GM23338 (cell line): ENCODE measurements around the gene SHISA8. TPM values are rescaled to one million over a fixed set of nuclear protein-coding genes. Genes with fewer than 3 reads are reported as not detected.

ENCODE experiments used
- ATAC-seq: fragments of 200-7000 bp; cut with Tn5 transposase; 3 replicates; pipeline ENCODE4 v1.9.1; 2020
- DNase-seq: peaks from one replicate; pipeline ENCODE4 v3.0.0-alpha.2; 2015; ENCODE audit warnings: low spot score
- H2AFZ ChIP-seq: fragments of 200-600 bp; sonication (generic); 2 replicates; pipeline ENCODE4 v1.8.0; 2016; ENCODE audit warnings: antibody characterized with exemption, mild to moderate bottlenecking, moderate library complexity
- H3F3A ChIP-seq: fragments of 200-600 bp; sonication (generic); replicated peaks from 2 replicates; pipeline ENCODE4 v1.8.0; 2017; ENCODE audit warnings: antibody characterized with exemption, mixed run types, low read depth
- H3K27ac ChIP-seq: fragments of 200-600 bp; sonication (generic); 2 replicates; pipeline ENCODE4 v1.6.1; 2016; ENCODE audit warnings: low read depth
- H3K27me3 ChIP-seq: fragments of 200-600 bp; sonication (generic); 2 replicates; pipeline ENCODE4 v1.8.0; 2016; ENCODE audit warnings: mild to moderate bottlenecking, mixed run types, moderate library complexity; ENCODE audit not compliant: insufficient read depth
- H3K36me3 ChIP-seq: fragments of 200-600 bp; sonication (generic); 2 replicates; pipeline ENCODE4 v1.8.0; 2016; ENCODE audit warnings: mild to moderate bottlenecking; ENCODE audit not compliant: insufficient read depth
- H3K4me1 ChIP-seq: fragments of 200-600 bp; sonication (generic); 2 replicates; pipeline ENCODE4 v1.8.0; 2016; ENCODE audit warnings: mild to moderate bottlenecking, moderate library complexity; ENCODE audit not compliant: insufficient read depth
- H3K4me2 ChIP-seq: fragments of 200-600 bp; sonication (generic); 2 replicates; pipeline ENCODE4 v1.7.1; 2017; ENCODE audit warnings: mixed run types
- H3K4me3 ChIP-seq: fragments of 200-600 bp; sonication (generic); 2 replicates; pipeline ENCODE4 v1.6.1; 2016; ENCODE audit warnings: mixed run types
- H3K79me2 ChIP-seq: fragments of 200-600 bp; sonication (generic); replicated peaks from 2 replicates; pipeline ENCODE4 v1.8.0; 2017; ENCODE audit warnings: mild to moderate bottlenecking; ENCODE audit not compliant: insufficient read depth
- H3K9me2 ChIP-seq: fragments of 200-600 bp; sonication (generic); 2 replicates; pipeline ENCODE4 v1.8.0; 2017; ENCODE audit not compliant: insufficient read depth
- H4K20me1 ChIP-seq: fragments of 200-600 bp; sonication (generic); replicated peaks from 2 replicates; pipeline ENCODE4 v1.8.0; 2017; ENCODE audit warnings: mild to moderate bottlenecking; ENCODE audit not compliant: insufficient read depth
- H3K27ac Mint-ChIP-seq: 2 replicates; pipeline ENCODE4 v1.8.0; 2020; ENCODE audit warnings: inconsistent platforms, mild to moderate bottlenecking, moderate library complexity, mixed read lengths
- H3K27me3 Mint-ChIP-seq: 3 replicates; pipeline ENCODE4 v1.8.0; 2022; ENCODE audit warnings: low read depth, mild to moderate bottlenecking, moderate library complexity, mixed read lengths, inconsistent platforms; ENCODE audit not compliant: insufficient read depth, poor library complexity
- H3K36me3 Mint-ChIP-seq: 3 replicates; pipeline ENCODE4 v1.8.0; 2021; ENCODE audit warnings: low read depth, mild to moderate bottlenecking, inconsistent platforms, moderate library complexity, mixed read lengths
- H3K4me1 Mint-ChIP-seq: 3 replicates; pipeline ENCODE4 v1.8.0; 2020; ENCODE audit warnings: mild to moderate bottlenecking, inconsistent platforms, mixed read lengths
- H3K4me3 Mint-ChIP-seq: 3 replicates; pipeline ENCODE4 v1.8.0; 2021; ENCODE audit warnings: moderate library complexity, mild to moderate bottlenecking, inconsistent platforms, mixed read lengths
- H3K9me3 Mint-ChIP-seq: 3 replicates; pipeline ENCODE4 v1.8.0; 2020; ENCODE audit warnings: moderate library complexity, mild to moderate bottlenecking, inconsistent platforms, mixed read lengths
- EZH2 ChIP-seq: fragments of 200-600 bp; sonication (generic); IDR thresholded peaks from one replicate; pipeline ENCODE4 v1.8.0; 2017; ENCODE audit warnings: antibody characterized with exemption, mild to moderate bottlenecking, low read depth; ENCODE audit not compliant: unreplicated experiment
- ZNF114 ChIP-seq: fragments of 250-450 bp; sonication (Bioruptor Pico); IDR thresholded peaks from 2 replicates; pipeline ENCODE4 v1.5.0; 2020; ENCODE audit warnings: mild to moderate bottlenecking, moderate library complexity
- ZNF331 ChIP-seq: fragments of 250-450 bp; sonication (Bioruptor Pico); IDR thresholded peaks from 2 replicates; pipeline ENCODE4 v1.5.0; 2020; ENCODE audit warnings: low read depth, mild to moderate bottlenecking, moderate library complexity
- polyA plus RNA-seq: library from polyadenylated mRNA; unstranded; fragments of >200 nt; fragmentation: Nextera tagmentation; extraction: Ambion mirVana; gene quantifications from 2 replicates; pipeline ENCODE4 v1.2.1, GENCODE V29; 2016
- total RNA-seq: library from RNA; depleted of rRNA; stranded (reverse); fragments of >200 nt; shearing (Covaris generic); gene quantifications from 2 replicates; pipeline ENCODE4 v1.2.3, GENCODE V29; 2014
- TF ChIP-seq, protein P1 (sequence below), 2 experiments: fragments of 200-600 bp in 1 of 2; sonication (generic) in 1 of 2; conservative IDR thresholded peaks; 2 replicates each; pipeline versions ENCODE4 v1.5.1 to v1.6.1; 2016 to 2017; ENCODE audit warnings: antibody characterized with exemption in 2 of 2, low read depth in 2 of 2, mild to moderate bottlenecking in 2 of 2, moderate library complexity in 1 of 2
- TF ChIP-seq, protein P2 (sequence below): fragments of 250-450 bp; sonication (Bioruptor Pico); IDR thresholded peaks from 2 replicates; pipeline ENCODE4 v1.5.0; 2020; ENCODE audit warnings: mild to moderate bottlenecking, moderate library complexity

Gene SHISA8
- total and polyA plus RNA-seq, 2 experiments from 2014 or later: 5.1 TPM; not detected in 1

DNA sequence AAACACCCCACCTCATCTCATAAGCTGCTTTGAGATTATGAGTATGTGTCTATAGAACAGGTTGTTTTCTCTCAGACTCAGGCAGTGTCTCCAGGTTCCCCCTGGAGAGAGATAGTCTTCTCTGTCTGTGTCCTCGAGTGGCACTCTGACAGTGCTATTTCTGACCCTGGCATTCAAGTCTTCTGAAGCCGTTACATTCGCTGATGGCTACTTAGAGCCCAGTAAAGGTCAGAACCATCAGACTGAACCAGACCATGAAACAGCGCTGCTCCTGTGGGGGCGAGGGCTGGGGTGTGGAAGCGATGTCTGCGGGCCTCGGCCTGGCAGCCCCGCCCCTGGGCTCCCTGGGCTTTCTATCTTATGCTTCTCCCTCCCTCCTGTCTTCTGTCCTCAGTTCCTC, 23.5 kb downstream of the SHISA8 start:
- peaks cover 61% of the 10 kb centered on the region for H3K36me3 ChIP-seq
- H3K36me3 Mint-ChIP-seq: peaks cover 80% of the 10 kb centered on the region

More for the DNA sequence above, 23.5 kb downstream of the SHISA8 start:
- H3F3A ChIP-seq: 0 out of 2 replicates have a peak, but pooled peaks cover 5% of the 10 kb centered on the region
- no peak overlapping the region for H2AFZ ChIP-seq
- Mint-ChIP-seq H3K27me3 (peaks cover 1% of the 10 kb centered on the region), H3K27ac (no peak overlapping the region; the same call in 1 of the 2 replicates), H3K4me3 (no peak overlapping the region), H3K4me1 (no peaks in the 10 kb centered on the region; the same call in 2 of the 3 replicates), H3K9me3 (no peaks in the 10 kb centered on the region)
- H3K27ac ChIP-seq: no peak overlapping the region
- TF ChIP-seq, protein P1, sequence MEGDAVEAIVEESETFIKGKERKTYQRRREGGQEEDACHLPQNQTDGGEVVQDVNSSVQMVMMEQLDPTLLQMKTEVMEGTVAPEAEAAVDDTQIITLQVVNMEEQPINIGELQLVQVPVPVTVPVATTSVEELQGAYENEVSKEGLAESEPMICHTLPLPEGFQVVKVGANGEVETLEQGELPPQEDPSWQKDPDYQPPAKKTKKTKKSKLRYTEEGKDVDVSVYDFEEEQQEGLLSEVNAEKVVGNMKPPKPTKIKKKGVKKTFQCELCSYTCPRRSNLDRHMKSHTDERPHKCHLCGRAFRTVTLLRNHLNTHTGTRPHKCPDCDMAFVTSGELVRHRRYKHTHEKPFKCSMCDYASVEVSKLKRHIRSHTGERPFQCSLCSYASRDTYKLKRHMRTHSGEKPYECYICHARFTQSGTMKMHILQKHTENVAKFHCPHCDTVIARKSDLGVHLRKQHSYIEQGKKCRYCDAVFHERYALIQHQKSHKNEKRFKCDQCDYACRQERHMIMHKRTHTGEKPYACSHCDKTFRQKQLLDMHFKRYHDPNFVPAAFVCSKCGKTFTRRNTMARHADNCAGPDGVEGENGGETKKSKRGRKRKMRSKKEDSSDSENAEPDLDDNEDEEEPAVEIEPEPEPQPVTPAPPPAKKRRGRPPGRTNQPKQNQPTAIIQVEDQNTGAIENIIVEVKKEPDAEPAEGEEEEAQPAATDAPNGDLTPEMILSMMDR (conservative IDR thresholded peaks at IDR 0.05; ENCODE audit: low read depth in 2 of 2): no peak
- TF ChIP-seq EZH2 (no peak), ZNF331 (CRISPR knock-in tag) (no peak), ZNF114 (CRISPR knock-in tag) (no peak)
- TF ChIP-seq, protein P2, sequence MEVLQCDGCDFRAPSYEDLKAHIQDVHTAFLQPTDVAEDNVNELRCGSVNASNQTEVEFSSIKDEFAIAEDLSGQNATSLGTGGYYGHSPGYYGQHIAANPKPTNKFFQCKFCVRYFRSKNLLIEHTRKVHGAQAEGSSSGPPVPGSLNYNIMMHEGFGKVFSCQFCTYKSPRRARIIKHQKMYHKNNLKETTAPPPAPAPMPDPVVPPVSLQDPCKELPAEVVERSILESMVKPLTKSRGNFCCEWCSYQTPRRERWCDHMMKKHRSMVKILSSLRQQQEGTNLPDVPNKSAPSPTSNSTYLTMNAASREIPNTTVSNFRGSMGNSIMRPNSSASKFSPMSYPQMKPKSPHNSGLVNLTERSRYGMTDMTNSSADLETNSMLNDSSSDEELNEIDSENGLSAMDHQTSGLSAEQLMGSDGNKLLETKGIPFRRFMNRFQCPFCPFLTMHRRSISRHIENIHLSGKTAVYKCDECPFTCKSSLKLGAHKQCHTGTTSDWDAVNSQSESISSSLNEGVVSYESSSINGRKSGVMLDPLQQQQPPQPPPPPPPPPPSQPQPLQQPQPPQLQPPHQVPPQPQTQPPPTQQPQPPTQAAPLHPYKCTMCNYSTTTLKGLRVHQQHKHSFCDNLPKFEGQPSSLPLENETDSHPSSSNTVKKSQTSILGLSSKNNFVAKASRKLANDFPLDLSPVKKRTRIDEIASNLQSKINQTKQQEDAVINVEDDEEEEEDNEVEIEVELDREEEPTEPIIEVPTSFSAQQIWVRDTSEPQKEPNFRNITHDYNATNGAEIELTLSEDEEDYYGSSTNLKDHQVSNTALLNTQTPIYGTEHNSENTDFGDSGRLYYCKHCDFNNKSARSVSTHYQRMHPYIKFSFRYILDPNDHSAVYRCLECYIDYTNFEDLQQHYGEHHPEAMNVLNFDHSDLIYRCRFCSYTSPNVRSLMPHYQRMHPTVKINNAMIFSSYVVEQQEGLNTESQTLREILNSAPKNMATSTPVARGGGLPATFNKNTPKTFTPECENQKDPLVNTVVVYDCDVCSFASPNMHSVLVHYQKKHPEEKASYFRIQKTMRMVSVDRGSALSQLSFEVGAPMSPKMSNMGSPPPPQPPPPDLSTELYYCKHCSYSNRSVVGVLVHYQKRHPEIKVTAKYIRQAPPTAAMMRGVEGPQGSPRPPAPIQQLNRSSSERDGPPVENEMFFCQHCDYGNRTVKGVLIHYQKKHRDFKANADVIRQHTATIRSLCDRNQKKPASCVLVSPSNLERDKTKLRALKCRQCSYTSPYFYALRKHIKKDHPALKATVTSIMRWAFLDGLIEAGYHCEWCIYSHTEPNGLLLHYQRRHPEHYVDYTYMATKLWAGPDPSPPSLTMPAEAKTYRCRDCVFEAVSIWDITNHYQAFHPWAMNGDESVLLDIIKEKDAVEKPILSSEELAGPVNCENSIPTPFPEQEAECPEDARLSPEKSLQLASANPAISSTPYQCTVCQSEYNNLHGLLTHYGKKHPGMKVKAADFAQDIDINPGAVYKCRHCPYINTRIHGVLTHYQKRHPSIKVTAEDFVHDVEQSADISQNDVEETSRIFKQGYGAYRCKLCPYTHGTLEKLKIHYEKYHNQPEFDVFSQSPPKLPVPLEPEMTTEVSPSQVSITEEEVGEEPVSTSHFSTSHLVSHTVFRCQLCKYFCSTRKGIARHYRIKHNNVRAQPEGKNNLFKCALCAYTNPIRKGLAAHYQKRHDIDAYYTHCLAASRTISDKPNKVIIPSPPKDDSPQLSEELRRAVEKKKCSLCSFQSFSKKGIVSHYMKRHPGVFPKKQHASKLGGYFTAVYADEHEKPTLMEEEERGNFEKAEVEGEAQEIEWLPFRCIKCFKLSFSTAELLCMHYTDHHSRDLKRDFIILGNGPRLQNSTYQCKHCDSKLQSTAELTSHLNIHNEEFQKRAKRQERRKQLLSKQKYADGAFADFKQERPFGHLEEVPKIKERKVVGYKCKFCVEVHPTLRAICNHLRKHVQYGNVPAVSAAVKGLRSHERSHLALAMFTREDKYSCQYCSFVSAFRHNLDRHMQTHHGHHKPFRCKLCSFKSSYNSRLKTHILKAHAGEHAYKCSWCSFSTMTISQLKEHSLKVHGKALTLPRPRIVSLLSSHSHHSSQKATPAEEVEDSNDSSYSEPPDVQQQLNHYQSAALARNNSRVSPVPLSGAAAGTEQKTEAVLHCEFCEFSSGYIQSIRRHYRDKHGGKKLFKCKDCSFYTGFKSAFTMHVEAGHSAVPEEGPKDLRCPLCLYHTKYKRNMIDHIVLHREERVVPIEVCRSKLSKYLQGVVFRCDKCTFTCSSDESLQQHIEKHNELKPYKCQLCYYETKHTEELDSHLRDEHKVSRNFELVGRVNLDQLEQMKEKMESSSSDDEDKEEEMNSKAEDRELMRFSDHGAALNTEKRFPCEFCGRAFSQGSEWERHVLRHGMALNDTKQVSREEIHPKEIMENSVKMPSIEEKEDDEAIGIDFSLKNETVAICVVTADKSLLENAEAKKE (CRISPR knock-in tag): no peak
- H3K27me3 ChIP-seq: no peaks in the 10 kb centered on the region
- no peaks in the 10 kb centered on the region for H3K4me1 ChIP-seq
- no peak for DNase-seq
- no peaks in the 10 kb centered on the region for H3K9me2 ChIP-seq
- peaks cover 16% of the 10 kb centered on the region for H4K20me1 ChIP-seq
- ATAC-seq: no peak
- H3K4me2 ChIP-seq: no peak overlapping the region
- 0 out of 2 replicates have a peak, but pooled peaks cover 3% of the 10 kb centered on the region for H3K79me2 ChIP-seq
- no peak overlapping the region for H3K4me3 ChIP-seq
